Amniotic stem cell (primary cell): ENCODE measurements around the gene NEURL2.

Source experiments
- DNase-seq: peaks from one replicate; lab custom pipeline; 2025; lab: John Stamatoyannopoulos, UW

Gene NEURL2

DNA sequence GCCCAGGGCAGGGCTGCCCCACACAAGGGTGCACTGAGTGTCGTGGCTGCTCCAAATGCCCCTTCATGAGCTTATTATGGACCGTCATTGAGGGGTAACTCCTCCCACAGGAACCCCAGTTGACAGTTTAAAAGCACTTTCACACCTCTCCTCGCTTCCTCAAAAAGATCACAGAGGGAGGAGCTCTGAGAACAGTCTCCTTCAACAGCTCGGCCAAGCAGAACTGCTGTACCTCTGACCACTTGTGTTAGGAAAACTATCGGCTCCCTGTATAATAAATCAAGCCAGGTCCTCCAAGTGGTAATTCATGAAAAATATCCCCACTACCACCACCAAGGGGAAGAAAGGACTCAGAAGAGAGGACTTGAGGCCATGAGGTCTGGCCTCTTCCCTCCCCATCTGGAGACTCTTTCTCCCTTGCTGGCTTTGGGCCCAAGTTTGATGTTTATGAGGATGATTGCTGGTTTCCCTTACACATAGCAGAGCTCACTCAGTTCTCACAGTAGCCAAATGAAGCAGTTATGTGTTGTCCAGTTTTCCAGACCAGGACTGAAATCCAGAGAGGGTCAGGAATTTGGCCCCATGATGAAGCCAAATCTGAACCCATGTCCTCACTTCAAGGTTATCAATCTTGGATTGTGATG, 48.7 kb downstream of the NEURL2 start:
- no peak for DNase-seq

GRCh38 chr20:45841407-45842129, 49.4 kb downstream of the NEURL2 start:
- DNase-seq, result no peak

DNA sequence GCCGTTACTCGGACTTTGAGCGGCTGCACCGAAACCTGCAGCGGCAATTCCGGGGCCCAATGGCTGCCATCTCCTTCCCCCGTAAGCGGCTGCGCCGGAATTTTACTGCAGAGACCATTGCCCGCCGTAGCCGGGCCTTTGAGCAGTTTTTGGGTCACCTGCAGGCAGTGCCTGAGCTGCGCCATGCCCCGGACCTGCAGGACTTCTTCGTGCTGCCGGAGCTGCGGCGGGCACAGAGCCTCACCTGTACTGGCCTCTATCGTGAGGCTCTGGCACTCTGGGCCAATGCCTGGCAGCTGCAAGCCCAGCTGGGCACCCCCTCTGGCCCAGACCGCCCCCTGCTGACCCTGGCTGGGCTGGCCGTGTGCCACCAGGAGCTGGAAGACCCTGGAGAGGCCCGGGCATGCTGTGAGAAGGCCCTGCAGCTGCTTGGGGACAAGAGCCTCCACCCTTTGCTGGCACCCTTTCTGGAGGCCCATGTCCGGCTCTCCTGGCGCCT, 50.3 kb downstream of the NEURL2 start:
- no peak for DNase-seq
